ENCODE results near the gene ERVH48-1.
"Not testable (repeated sequence)": the region's sequence is repeated elsewhere in the genome, so short reads cannot be mapped to it uniquely, and the experiment has no call there.

The ERVH48-1 gene

DNA sequence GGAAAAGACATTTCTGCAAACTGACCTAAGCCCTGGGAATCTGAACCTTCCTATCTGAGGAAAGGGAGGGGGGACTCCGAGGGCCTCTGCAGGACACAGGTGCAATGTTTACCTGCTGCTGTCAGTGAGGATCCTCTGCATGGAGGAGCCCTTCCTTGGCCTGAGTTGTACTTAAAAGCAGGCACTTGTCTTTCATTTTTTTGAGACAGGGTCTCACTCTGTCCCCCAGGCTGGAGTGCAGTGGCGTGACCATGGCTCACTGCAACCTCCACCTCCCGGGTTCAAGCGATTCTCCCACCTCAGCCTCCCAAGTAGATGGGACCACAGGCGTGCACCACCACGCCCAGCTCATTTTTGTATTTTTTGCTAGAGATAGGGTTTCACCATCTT is 13.2 kb upstream of the ERVH48-1 start:
- DNase-seq: not testable (repeated sequence)

DNA sequence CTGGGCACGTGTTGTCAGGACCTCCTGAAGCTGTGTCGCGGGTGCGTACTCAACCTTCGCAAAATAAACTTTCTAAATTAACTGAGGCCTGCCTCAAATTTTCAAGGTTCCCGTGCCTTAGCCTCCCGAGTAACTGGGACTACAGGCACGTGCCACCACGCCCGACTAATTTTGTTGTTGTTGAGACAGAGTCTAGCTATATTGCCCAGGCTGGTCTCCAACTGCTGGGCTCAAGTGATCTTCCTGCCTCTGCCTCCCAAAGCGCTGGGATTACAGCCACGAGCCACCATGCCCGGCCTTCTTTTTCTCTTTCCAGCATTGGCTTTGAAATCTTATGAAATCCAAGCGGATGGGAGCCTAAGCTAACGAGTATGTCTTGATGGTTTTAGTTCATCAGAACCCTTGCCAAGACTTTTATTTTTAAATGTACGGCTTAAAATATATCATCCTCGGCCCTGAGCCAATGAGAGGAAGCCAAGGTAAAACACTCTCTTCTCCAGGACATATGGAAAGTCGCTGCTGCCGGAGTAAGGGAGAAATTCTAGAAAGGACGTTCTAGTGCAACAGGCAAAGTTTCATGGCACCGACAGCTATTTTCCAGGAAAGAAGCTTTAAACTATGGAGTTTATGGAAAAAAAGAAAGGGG is 12.7 kb upstream of the ERVH48-1 start:
- no peak for DNase-seq

DNA sequence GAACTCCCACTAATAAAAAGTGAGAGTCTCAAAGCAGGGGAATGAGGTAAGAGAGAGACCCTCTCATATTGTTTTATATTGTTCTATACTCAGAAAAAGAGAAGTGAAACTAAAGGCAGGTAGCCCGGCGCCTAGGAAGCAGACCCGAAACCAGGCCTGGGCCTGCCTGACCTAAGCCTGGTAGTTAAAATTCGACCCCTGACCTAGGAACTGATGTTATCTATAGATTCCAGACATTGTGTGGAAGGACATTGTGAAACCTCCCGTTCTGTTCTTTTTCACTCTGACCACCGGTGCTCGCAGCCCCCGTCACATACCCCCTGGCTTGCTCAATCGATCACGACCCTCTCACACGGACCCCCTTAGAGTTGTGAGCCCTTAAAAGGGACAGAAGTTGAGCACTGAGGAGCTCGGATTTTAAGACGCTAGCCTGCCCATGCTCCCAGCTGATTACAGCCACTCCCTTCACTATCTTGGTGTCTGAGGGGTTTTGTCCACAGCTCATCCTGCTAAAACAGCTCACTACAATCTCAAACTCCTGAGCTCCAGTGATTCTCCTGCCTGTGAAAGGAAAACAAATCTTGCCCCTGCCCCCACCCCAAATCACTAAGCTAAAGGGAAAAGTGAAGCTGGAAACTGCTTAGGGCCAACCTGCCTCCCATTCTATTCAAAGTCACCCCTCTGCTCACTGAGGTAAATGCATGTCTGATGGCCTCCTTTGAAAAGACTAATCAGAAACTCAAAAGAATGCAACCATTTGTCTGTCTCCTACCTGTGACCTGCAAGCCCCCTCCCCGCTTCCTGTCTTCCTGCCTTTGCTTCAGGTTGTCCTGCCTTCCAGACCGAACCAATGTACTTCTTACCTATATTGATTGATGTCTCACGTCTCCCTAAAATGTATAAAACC is 11.9 kb upstream of the ERVH48-1 start:
- DNase-seq: not testable (repeated sequence)

DNA sequence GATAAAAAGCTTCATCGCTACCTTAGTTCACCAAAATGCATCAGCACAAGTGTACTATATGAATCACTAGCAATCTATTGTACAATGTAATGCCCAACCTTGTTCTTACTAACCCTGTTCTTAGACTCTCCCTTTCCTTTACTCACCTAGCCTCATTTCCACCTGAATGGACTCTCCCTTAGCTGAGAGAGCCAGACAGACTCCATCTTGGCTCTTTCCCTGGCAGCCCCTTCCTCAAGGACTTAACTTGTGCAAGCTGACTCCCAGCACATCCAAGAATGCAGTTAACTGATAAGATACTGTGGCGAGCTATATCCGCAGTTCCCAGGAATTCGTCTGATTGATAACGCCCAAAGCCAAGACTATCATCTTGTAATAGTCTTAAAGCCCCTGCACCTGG is 10.9 kb upstream of the ERVH48-1 start:
- DNase-seq: not testable (repeated sequence)

DNA sequence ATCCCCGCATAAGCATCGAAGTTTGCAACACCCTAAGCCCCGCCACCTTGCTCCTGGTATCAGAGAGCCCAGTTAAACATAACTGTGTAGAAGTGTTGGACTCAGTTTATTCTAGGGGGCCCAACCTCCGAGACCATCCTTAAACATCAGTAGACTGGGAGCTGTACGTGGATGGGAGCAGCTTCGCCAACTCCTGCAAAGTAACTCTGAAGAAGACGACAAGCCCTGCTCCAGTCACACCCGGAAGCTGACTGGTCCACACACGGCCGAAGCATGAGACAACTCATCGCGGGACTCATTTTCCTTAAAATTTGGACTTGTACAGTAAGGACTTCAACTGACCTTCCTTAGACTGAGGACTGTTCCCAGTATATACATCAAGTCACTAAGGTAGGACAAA is 8.5 kb upstream of the ERVH48-1 start:
- DNase-seq: not testable (repeated sequence)

DNA sequence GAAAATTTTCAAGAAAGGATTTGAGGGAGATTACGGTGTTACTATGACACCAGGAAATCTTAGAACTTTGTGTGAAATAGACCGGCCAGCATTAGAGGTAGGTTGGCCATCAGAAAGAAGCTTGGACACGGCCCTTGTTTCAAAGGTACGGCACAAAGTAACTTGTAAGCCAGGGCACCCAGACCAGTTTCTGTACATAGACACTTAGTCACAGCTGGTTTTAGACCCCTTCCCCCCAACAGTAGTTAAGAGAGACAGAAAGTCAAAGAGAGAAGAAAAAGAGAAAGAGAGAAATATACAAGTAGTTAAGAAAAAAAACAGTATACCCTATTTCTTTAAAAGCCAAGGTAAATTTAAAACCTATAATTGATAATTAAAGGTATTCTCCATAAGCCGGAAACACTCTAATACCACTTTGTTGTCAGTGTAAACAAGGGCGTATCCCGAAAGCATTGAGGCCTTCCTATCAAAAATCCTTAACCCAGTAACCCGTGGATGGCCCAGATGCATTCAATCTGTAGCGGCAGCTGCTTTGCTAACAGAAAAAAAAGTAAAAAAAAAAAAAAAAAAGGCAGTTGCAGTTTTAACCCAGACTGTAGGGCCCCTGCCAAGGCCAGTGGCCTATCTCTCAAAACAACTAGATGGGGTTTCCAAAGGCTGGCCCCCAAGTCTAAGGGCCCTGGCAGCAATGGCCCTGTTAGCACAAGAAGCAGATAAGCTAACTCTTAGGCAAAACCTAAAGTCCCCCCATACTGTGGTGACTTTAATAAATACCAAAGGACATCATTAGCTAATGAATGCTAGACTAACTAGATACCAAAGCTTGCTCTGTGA is 7.9 kb upstream of the ERVH48-1 start:
- DNase-seq: not testable (repeated sequence)

DNA sequence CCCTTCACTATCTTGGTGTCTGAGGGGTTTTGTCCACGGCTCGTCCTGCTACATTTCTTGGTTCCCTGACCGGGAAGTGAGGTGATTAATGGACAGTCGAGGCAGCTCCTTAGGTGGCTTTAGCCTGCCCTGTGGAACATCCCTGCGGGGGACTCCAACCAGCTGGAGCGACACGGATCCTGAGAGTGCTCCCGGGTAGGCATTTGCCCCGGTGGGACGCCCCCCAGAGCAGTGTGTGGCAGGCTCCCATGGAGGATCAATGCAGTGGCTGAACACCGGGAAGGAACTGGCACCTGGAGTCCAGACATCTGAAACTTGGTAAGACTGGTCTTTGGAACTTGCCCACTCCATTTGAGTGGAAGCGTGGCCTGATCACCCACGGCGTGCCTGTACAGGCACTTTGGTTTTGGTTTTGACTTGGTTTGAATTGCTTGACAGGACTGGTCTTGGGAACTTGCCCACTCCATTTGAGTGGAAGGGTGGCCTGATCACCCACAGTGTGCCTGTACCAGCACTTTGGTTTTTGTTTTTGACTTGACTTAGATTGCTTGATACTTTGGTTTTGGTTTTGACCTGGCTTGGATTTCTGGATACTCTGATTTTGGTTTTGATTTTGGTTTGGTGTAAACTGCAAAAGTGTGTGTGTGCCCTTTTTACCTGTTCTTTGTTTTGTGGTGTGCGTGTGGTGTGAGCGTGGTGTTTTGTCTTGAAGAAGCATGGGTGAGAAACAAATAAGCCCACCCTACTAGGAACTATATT is 7.1 kb upstream of the ERVH48-1 start:
- DNase-seq: not testable (repeated sequence)

DNA sequence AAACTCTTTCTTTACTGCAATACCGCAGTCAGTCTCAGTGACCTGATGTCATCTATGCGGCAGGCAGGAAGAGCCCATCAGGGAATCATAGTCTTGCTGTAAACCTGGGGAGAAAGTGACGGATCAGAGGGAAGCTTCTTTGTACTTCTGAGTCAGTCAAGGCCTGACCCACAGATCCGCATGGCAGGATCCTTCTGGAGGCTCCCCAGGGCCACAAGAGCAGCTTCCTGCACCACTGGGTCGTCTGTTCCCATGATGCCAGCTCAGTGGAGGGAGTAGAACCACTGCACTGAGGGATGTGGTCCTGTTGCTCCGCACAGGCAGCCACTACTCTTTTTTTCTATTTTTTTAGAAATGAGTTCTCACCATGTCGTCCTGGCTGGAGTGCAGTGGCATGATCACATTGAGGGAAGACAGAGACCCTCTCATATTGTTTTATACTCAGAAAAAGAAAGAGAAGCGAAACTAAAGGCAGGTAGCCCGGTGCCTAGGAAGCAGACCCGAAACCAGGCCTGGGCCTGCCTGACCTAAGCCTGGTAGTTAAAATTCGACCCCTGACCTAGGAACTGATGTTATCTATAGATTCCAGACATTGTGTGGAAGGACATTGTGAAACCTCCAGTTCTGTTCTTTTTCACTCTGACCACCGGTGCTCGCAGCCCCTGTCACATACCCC is 6.3 kb upstream of the ERVH48-1 start:
- no peak for DNase-seq

DNA sequence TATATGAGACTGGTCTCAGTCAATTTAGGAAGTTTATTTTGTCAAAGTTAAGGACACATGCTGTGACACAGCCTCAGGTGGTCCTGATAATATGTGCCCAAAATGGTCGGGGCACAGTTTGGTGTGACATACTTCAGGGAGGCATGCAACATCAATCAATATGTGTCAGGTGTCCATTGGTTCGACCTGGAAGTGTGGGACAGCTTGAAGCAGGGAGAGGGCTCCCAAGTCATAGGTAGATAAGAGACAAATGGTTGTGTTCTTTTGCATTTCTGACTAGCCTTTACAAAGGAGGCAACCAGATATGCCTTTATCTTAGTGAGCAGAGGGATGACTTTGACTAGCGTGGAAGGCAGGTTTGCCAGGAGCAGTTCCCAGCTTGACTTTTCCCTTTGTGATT is 4.5 kb upstream of the ERVH48-1 start:
- DNase-seq: no peak

DNA sequence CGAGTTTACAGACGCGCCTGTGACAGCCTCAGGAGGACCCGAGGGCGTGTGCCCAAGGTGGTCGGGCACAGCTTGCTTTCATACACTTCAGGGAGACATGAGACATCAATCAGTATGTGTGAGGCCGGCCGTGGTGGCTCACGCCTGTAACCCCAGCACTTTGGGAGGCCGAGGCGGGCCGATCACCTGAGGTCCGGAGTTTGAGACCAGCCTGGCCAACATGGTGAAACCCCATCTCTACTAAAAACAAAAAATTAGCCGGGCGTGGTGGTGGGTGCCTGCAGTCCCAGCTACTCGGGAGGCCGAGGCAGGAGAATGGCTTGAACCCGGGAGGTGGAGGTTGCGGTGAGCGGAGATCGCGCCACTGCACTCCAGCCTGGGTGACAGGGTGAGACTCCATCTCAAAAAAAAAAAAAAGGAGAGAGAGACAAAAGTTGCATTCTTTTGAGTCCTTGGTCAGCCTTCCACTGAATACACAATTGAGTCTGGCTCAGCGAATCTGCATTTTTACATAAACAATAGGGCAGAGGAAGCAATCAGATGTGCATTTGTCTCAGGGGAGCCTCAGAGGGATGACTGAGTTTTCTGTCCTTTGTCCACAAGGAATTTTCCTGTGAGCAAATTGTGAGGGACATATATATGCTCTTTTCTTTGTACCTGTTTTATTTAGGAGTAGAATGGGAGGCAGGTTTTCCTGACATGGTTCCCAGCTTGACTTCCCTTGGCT is 2.2 kb upstream of the ERVH48-1 start:
- DNase-seq: not testable (repeated sequence)

DNA sequence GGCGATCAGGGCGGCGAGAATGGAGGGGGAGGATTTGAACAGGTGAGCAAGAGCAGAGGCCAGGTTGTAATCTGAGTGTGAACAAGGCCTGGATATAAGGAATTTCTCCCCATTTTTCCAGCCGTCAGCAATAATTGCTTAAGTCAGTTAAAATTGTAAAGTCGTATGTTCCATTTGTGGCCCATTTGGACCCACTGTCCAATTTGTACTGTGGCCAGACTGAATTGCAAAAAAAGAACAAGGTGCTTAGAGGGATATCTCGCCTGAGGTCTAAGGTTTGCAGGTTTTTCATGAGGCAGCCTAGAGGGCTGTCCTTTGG is 1.0 kb downstream of the ERVH48-1 start:
- no peak for DNase-seq

DNA sequence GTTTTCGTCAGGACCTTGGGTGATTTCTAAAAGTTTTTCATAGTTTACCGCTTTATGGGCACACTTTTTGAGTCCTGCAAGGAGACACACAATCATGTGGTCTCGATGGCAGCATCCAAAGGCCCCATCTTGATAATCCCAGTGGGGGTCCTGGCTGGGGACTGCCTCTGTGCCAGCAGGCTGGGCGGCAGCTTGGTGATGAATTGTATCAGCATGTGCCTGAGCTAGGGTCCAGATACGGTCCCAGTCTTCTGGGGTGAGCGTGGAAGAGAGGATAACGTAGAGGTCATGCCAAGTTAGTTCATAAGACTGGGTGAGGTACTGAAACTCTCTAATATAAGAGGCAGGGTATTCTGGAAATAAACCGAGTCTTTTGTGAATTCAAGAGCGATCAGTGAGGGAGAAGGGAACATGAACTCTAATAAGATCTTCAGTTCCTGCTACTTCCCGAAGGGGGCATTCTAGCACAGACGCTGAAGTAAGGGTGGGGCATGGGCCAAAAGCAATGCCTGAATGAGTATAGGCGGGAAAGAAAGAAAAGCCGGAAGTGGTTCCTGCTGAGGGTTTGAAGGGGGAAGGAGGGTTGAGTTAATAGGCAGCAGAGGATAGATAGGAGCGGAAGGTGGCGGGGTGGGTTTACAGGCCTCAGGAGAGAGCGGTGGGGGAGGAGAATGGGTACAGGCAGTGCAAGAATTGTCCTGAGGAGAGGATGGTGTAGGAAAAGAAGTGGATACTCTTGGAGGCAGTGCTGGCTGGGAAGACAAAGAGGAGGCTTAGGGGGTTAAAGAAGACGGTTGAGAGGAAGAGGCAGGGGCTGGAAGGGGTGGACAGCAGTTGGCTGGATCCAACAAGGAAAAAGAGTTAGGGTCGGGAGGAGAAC is 1.6 kb downstream of the ERVH48-1 start:
- peak; percentile 73 for DNase-seq

DNA sequence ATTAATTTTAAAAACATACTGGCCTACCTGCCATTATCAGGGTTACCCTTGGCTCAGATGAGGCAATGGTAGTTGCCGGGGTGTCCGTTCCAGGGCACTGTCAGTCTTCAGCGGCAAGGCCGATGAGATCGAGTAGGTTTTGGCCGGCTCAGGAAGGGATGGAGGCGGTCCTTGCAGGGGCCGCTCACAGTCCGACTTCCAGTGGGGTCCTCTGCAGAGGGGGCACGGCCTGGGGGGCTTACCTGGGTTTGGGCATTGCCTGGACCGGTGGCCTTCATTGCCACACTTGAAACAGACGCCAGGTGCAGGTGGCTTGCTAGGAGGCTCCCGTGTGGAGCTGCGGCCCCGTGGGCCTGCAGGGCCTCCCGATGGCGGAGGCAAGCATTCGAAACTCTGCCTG is 2.5 kb downstream of the ERVH48-1 start:
- no peak for DNase-seq

DNA sequence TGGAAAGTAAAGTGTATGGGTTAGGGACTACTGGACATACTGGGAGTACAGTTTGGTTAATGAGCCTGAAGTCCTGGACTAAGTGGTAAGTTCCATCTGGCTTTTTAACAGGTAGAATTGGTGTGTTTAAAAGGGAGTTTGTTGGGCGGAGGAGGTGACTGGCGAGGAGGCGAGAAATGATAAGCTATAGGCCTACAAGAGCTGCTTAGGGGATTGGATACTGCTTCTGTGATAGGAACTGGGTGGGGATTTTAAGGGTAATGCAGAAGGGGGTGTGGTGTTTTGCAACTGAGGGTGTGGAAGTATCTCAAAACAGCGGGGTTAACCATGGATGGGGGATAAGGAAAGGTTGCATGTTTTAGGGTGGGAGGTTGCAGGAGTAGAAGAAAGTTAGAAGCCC is 3.5 kb downstream of the ERVH48-1 start:
- no peak for DNase-seq

DNA sequence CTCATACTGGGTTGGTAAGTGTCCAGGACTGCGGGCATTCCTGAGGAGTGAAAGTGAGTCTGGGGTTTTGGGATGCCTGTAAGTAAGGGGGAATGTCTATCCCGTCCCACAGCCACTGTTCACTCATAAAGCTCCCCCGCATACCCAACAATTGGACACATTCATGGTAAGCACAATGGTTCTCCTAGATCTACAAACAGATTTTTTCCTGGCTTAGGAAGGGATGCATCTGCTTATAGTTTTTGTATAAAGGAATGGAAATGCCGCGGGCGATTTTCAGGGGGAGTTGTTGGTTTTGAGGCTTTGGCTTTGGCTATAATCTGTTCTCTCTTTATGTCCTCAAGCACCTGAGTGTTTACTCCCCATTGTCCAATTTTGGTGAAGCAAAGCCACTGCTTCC is 7.1 kb downstream of the ERVH48-1 start:
- DNase-seq: no peak

DNA sequence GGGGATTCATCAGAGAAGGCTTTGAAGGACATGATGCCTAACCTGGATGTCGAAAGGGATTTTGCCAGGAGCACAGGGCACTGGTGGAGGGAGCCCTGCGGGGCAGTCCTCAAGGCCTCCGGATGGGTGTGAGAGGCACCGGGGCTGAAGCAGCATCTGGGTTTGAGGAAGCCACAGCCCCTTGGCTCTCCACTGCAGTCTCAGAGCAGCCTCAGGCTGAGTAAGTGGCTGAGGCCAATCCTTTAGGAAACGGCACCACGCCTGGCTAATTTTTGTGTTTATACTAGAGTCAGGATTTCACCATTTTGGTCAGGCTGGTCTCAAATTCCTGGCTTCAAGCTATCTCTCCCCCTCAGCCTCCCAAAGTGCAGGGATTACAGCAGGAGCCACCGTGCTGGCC is 12.0 kb downstream of the ERVH48-1 start:
- no peak for DNase-seq

DNA sequence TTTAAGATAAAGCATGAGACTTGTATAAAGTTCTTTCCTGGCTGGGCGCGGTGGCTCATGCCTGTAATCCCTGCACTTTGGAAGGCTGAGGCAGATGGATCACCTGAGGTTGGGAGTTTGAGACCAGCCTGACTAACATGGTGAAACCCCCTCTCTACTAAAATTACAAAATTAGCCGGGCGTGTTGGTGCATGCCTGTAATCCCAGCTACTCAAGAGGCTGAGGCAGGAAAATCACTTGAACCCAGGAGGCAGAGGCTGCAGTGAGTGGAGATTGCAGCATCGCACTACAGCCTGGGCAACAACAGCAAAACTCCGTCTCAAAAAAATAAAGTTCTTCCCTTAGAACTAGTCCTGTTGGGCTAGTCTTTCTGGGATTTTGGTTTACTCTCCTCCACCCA is 13.5 kb downstream of the ERVH48-1 start:
- not testable (repeated sequence) for DNase-seq

DNA sequence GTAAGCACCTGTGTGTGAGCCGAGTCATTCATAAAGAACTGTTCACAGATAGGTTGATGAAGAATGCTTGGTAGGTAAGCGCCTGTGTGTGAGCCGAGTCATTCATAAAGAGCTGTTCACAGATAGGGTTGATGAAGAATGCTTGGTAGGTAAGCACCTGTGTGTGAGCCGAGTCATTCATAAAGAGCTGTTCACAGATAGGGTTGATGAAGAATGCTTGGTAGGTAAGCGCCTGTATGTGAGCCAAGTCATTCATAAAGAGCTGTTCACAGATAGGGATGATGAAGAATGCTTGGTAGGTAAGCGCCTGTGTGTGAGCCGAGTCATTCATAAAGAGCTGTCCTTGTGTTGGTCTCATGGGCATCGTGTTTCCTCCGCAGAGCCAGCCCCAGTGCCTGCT is 16.9 kb downstream of the ERVH48-1 start:
- DNase-seq: not testable (repeated sequence)

DNA sequence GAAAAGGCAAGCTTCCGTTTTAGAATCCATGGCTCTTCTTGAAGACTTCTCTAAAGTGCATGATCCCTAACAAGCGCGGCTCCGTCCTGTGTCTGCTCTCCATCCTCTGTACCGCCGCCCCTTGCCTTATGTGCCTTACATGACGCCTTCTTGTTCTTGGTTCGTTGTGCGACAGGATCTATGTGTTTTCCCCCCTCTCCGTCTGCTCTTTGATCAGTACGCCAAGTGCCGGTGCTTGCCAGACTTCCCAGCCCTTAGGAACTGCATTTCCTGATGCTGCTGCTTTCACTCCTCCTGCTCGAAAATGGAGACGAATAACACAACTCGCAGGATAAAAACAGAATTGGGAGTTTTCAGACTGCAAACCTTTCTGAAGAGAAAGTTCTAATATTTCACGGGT is 19.2 kb downstream of the ERVH48-1 start:
- no peak for DNase-seq

DNA sequence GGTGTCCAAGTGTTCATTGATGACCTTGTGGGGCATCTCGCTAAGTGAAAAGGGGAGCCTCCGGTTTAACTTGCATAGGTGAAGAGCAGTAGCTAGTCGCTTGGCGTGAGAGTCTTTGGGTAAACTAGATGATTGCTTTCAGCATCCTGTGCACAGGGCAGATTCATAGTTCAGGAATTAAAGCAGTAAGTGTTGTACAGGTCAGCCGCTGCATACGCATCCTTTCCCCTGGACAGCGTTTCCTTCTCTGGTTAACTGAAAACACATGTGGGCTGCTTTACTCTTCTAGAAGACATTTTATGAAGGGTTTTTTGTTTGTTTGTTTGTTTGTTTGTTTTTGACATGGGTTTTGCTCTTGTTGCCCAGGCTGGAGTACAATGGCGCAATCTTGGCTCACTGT is 20.2 kb downstream of the ERVH48-1 start:
- no peak for DNase-seq

Data from CD4-positive, alpha-beta T cell treated with Interleukin-17A for 4 hours (primary cell).